ENCODE data around the gene PSMG1. TPM values are rescaled to one million over a fixed set of nuclear protein-coding genes. Genes with fewer than 3 reads are reported as not detected.
A peak's percentile ranks its signal among the peaks of the same experiment; 100 is the strongest.

The PSMG1 gene
- total RNA-seq, 1 donor: 61.2 TPM

GRCh38 chr21:39208624-39209333 lies 25.5 kb upstream of the PSMG1 start:
- no peak overlapping the region for H3K4me2 ChIP-seq (ENCODE audit: insufficient read depth, low read length)
- H3K27ac ChIP-seq (ENCODE audit: low read depth, low read length): peak overlapping the region; percentile 43
- H2AFZ ChIP-seq (ENCODE audit: low read length): no peak overlapping the region
- H3K9me3 ChIP-seq (ENCODE audit: low read depth, low read length): no peaks in the 10 kb centered on the region
- DNase-seq (ENCODE audit: insufficient read length, low spot score, missing footprints): no peak
- H3K4me1 ChIP-seq (ENCODE audit: insufficient read depth, low read length): no peaks in the 10 kb centered on the region
- H3K4me3 ChIP-seq (ENCODE audit: insufficient read depth, low read length): no peak overlapping the region
- H3K27me3 ChIP-seq (ENCODE audit: insufficient read depth, low read length): no peaks in the 10 kb centered on the region
- H3K36me3 ChIP-seq (ENCODE audit: insufficient read depth, low read length): peaks cover 53% of the 10 kb centered on the region
- no peak for TF ChIP-seq CTCF (IDR thresholded peaks at IDR 0.05; ENCODE audit: extremely low read depth, low read depth, low read length)
- H3K79me2 ChIP-seq (ENCODE audit: insufficient read depth, low read length): no peaks in the 10 kb centered on the region
- no peaks in the 10 kb centered on the region for H4K20me1 ChIP-seq (ENCODE audit: insufficient read depth, low read length)

GRCh38 chr21:39204134-39204533 lies 20.9 kb upstream of the PSMG1 start:
- no peak for DNase-seq (ENCODE audit: insufficient read length, low spot score, missing footprints)
- Histone ChIP-seq H2AFZ (ENCODE audit: low read length) (no peak overlapping the region), H3K27me3 (ENCODE audit: insufficient read depth, low read length) (no peaks in the 10 kb centered on the region), H3K4me3 (ENCODE audit: insufficient read depth, low read length) (no peak overlapping the region), H3K79me2 (ENCODE audit: insufficient read depth, low read length) (no peaks in the 10 kb centered on the region), H3K9me3 (ENCODE audit: low read depth, low read length) (no peaks in the 10 kb centered on the region), H3K27ac (ENCODE audit: low read depth, low read length) (no peak overlapping the region), H3K36me3 (ENCODE audit: insufficient read depth, low read length) (peaks cover 55% of the 10 kb centered on the region), H4K20me1 (ENCODE audit: insufficient read depth, low read length) (no peaks in the 10 kb centered on the region), H3K4me1 (ENCODE audit: insufficient read depth, low read length) (no peaks in the 10 kb centered on the region), H3K4me2 (ENCODE audit: insufficient read depth, low read length) (no peak overlapping the region)
- TF ChIP-seq CTCF (IDR thresholded peaks at IDR 0.05; ENCODE audit: extremely low read depth, low read depth, low read length): peak; percentile 17

- TF ChIP-seq CTCF (IDR thresholded peaks at IDR 0.05; ENCODE audit: extremely low read depth, low read depth, low read length): no peak
- no peak overlapping the region for H3K4me2 ChIP-seq (ENCODE audit: insufficient read depth, low read length)
- peaks cover 8% of the 10 kb centered on the region for H3K79me2 ChIP-seq (ENCODE audit: insufficient read depth, low read length)
- no peaks in the 10 kb centered on the region for H3K4me1 ChIP-seq (ENCODE audit: insufficient read depth, low read length)
- DNase-seq (ENCODE audit: insufficient read length, low spot score, missing footprints): no peak
- H3K9me3 ChIP-seq (ENCODE audit: low read depth, low read length): no peaks in the 10 kb centered on the region
- H3K4me3 ChIP-seq (ENCODE audit: insufficient read depth, low read length): no peak overlapping the region
- no peak overlapping the region for H2AFZ ChIP-seq (ENCODE audit: low read length)
- H4K20me1 ChIP-seq (ENCODE audit: insufficient read depth, low read length): no peaks in the 10 kb centered on the region
- no peaks in the 10 kb centered on the region for H3K27me3 ChIP-seq (ENCODE audit: insufficient read depth, low read length)
- no peak overlapping the region for H3K27ac ChIP-seq (ENCODE audit: low read depth, low read length)
- H3K36me3 ChIP-seq (ENCODE audit: insufficient read depth, low read length): peaks cover 57% of the 10 kb centered on the region
Measured at GRCh38 chr21:39198800-39199199, 15.5 kb upstream of the PSMG1 start.

- no peak for TF ChIP-seq CTCF (IDR thresholded peaks at IDR 0.05; ENCODE audit: extremely low read depth, low read depth, low read length)
- no peak overlapping the region for H2AFZ ChIP-seq (ENCODE audit: low read length)
Measured at GRCh38 chr21:39197448-39198233, 14.4 kb upstream of the PSMG1 start.

More at GRCh38 chr21:39197448-39198233, 14.4 kb upstream of the PSMG1 start:
- Histone ChIP-seq H3K4me1 (ENCODE audit: insufficient read depth, low read length) (no peaks in the 10 kb centered on the region), H3K27ac (ENCODE audit: low read depth, low read length) (no peak overlapping the region), H3K9me3 (ENCODE audit: low read depth, low read length) (no peaks in the 10 kb centered on the region), H4K20me1 (ENCODE audit: insufficient read depth, low read length) (no peaks in the 10 kb centered on the region), H3K4me3 (ENCODE audit: insufficient read depth, low read length) (no peak overlapping the region), H3K4me2 (ENCODE audit: insufficient read depth, low read length) (no peak overlapping the region), H3K27me3 (ENCODE audit: insufficient read depth, low read length) (no peaks in the 10 kb centered on the region), H3K36me3 (ENCODE audit: insufficient read depth, low read length) (peaks cover 61% of the 10 kb centered on the region), H3K79me2 (ENCODE audit: insufficient read depth, low read length) (peaks cover 8% of the 10 kb centered on the region)
- DNase-seq (ENCODE audit: insufficient read length, low spot score, missing footprints): no peak

Measured in osteoblast (primary cell).